Hepatocyte (in vitro differentiated cells): ENCODE results near the gene FKBP11. TPM values are rescaled to one million over a fixed set of nuclear protein-coding genes. Genes with fewer than 3 reads are reported as not detected.
A peak's percentile ranks its signal among the peaks of the same experiment; 100 is the strongest.

Experiments used
- DNase-seq: peaks from one replicate; pipeline ENCODE4 v3.0.0-alpha.2; 2016; ENCODE audit warnings: low spot score
- H2AFZ ChIP-seq: fragments of 200-600 bp; sonication (generic); 2 replicates; pipeline ENCODE4 v1.6.0; 2016; ENCODE audit warnings: antibody characterized with exemption, mild to moderate bottlenecking
- H3K27ac ChIP-seq: fragments of 200-600 bp; sonication (generic); 2 replicates; pipeline ENCODE4 v1.5.1; 2016; ENCODE audit warnings: mild to moderate bottlenecking
- H3K27me3 ChIP-seq: fragments of 200-600 bp; sonication (generic); 2 replicates; pipeline ENCODE4 v1.6.1; 2016
- H3K36me3 ChIP-seq: fragments of 200-600 bp; sonication (generic); replicated peaks from 2 replicates; pipeline ENCODE4 v1.5.1; 2016; ENCODE audit warnings: low read depth; ENCODE audit not compliant: insufficient read depth
- H3K4me1 ChIP-seq: fragments of 200-600 bp; sonication (generic); 2 replicates; pipeline ENCODE4 v1.5.1; 2016; ENCODE audit warnings: mild to moderate bottlenecking, moderate library complexity; ENCODE audit not compliant: insufficient read depth
- H3K4me2 ChIP-seq: fragments of 200-600 bp; sonication (generic); 2 replicates; pipeline ENCODE4 v1.6.0; 2016
- H3K4me3 ChIP-seq: fragments of 200-600 bp; sonication (generic); 2 replicates; pipeline ENCODE4 v1.5.1; 2016; ENCODE audit warnings: mild to moderate bottlenecking
- H3K79me2 ChIP-seq: fragments of 200-600 bp; sonication (generic); 2 replicates; pipeline ENCODE4 v1.6.0; 2017; ENCODE audit warnings: mild to moderate bottlenecking
- H3K9me2 ChIP-seq: fragments of 200-600 bp; sonication (generic); replicated peaks from 2 replicates; pipeline ENCODE4 v1.6.0; 2017; ENCODE audit warnings: mild to moderate bottlenecking; ENCODE audit not compliant: insufficient read depth
- H3K9me3 ChIP-seq: fragments of 200-600 bp; sonication (generic); 2 replicates; pipeline ENCODE4 v1.5.1; 2016; ENCODE audit warnings: low read depth, mild to moderate bottlenecking
- H4K20me1 ChIP-seq: fragments of 200-600 bp; sonication (generic); 2 replicates; pipeline ENCODE4 v1.6.0; 2016; ENCODE audit warnings: mild to moderate bottlenecking; ENCODE audit not compliant: insufficient read depth, poor library complexity, severe bottlenecking
- CTCF ChIP-seq: fragments of 200-600 bp; sonication (generic); IDR thresholded peaks from 2 replicates; pipeline ENCODE4 v1.5.1; 2016; ENCODE audit warnings: antibody characterized with exemption, mild to moderate bottlenecking; ENCODE audit not compliant: poor library complexity
- EZH2 ChIP-seq: fragments of 200-600 bp; sonication (generic); IDR thresholded peaks from 2 replicates; pipeline ENCODE4 v1.6.1; 2016; ENCODE audit warnings: antibody characterized with exemption, mild to moderate bottlenecking, borderline replicate concordance
- EZH2phosphoT487 ChIP-seq: fragments of 200-600 bp; sonication (generic); IDR thresholded peaks from one replicate; pipeline ENCODE4 v1.6.1; 2018; ENCODE audit warnings: antibody characterized with exemption, mild to moderate bottlenecking, low read depth, moderate library complexity; ENCODE audit not compliant: unreplicated experiment, severe bottlenecking
- WGBS: methylation state at CpG from one replicate; pipeline ENCODE4 v1.1.6; 2016; ENCODE audit warnings: low lambda C conversion rate; ENCODE audit errors: missing lambda C conversion rate; 5-methylcytosine and 5-hydroxymethylcytosine counted together
- polyA plus RNA-seq: library from polyadenylated mRNA; unstranded; fragments of >200 nt; fragmentation: Nextera tagmentation; extraction: Ambion mirVana; gene quantifications from 2 replicates; pipeline ENCODE4 v1.2.1, GENCODE V29; 2016
- total RNA-seq: library from RNA; depleted of rRNA; stranded (reverse); fragments of >200 nt; gene quantifications from 2 replicates; pipeline ENCODE4 v1.2.3, GENCODE V29; 2014

The FKBP11 gene
- total and polyA plus RNA-seq, 2 experiments from 2014 or later: 30.4 to 201 TPM

GRCh38 chr12:48961331-48961730 is 36.0 kb upstream of the FKBP11 start:
- TF ChIP-seq EZH2 (no peak), CTCF (no peak), EZH2phosphoT487 (no peak)
- Histone ChIP-seq H3K9me3 (no peaks in the 10 kb centered on the region), H3K4me1 (peaks cover 7% of the 10 kb centered on the region), H3K27ac (no peak overlapping the region), H3K36me3 (no peaks in the 10 kb centered on the region), H3K4me3 (no peak overlapping the region), H3K27me3 (no peaks in the 10 kb centered on the region), H3K4me2 (no peak overlapping the region), H3K79me2 (no peaks in the 10 kb centered on the region), H3K9me2 (no peaks in the 10 kb centered on the region), H4K20me1 (no peaks in the 10 kb centered on the region), H2AFZ (no peak overlapping the region)
- no peak for DNase-seq
- WGBS: 56% methylated on average over 4 of the region's 4 CpGs

- no peaks in the 10 kb centered on the region for H3K9me2 ChIP-seq
- H3K79me2 ChIP-seq: peaks cover 3% of the 10 kb centered on the region
- WGBS: 82% methylated on average over 3 of the region's 3 CpGs
- H3K4me1 ChIP-seq: peaks cover 8% of the 10 kb centered on the region
- H3K36me3 ChIP-seq: no peaks in the 10 kb centered on the region
- TF ChIP-seq EZH2phosphoT487: no peak
- TF ChIP-seq CTCF: no peak
- TF ChIP-seq EZH2: no peak
- no peak overlapping the region for H3K4me3 ChIP-seq
- no peaks in the 10 kb centered on the region for H3K9me3 ChIP-seq
- no peak overlapping the region for H3K4me2 ChIP-seq
- no peak overlapping the region for H2AFZ ChIP-seq
- no peak for DNase-seq
- H3K27ac ChIP-seq: no peak overlapping the region
- no peaks in the 10 kb centered on the region for H3K27me3 ChIP-seq
- peaks cover 3% of the 10 kb centered on the region for H4K20me1 ChIP-seq
Measured at GRCh38 chr12:48960834-48961233, 35.5 kb upstream of the FKBP11 start.

GRCh38 chr12:48958049-48958388 is 32.7 kb upstream of the FKBP11 start:
- TF ChIP-seq CTCF (no peak), EZH2phosphoT487 (no peak), EZH2 (no peak)
- Histone ChIP-seq H4K20me1 (peaks cover 21% of the 10 kb centered on the region), H3K9me3 (no peaks in the 10 kb centered on the region), H3K27me3 (no peaks in the 10 kb centered on the region), H3K79me2 (peaks cover 31% of the 10 kb centered on the region), H3K4me2 (peak overlapping the region; percentile 78), H3K36me3 (no peaks in the 10 kb centered on the region), H3K4me1 (peaks cover 16% of the 10 kb centered on the region), H3K27ac (peak overlapping the region; percentile 72), H2AFZ (peak overlapping the region; percentile 98), H3K9me2 (no peaks in the 10 kb centered on the region), H3K4me3 (peak overlapping the region; percentile 95)
- 51% methylated on average over 3 of the region's 3 CpGs for WGBS
- no peak for DNase-seq
